Heart right ventricle (tissue), 16 donors: ENCODE data around the gene POLA1. TPM values are rescaled to one million over a fixed set of nuclear protein-coding genes. Genes with fewer than 3 reads are reported as not detected.
"Not testable (repeated sequence)": the region's sequence is repeated elsewhere in the genome, so short reads cannot be mapped to it uniquely, and the experiment has no call there.

Experiments used
- ATAC-seq, 8 donors: fragments of 200-7000 bp; cut with Tn5 transposase; one replicate each; pipeline ENCODE4 v1.9.1; 2020; ENCODE audit warnings: mild to moderate bottlenecking in 8 of 8, moderate library complexity in 8 of 8, moderate number of reproducible peaks in 1 of 8
- DNase-seq, 2 donors: peaks; one replicate each; pipeline ENCODE4 v3.0.0-alpha.2; 2020
- H3K27ac ChIP-seq, 10 donors: fragments of 200-600 bp; sonication (generic) in 2 of 10; one replicate each; pipeline versions ENCODE4 v1.5.0 to v1.8.0; 2020 to 2022; ENCODE audit warnings: mild to moderate bottlenecking in 3 of 10
- H3K27me3 ChIP-seq, 7 donors: fragments of 200-600 bp; one replicate each; pipeline ENCODE4 v1.8.0; 2021 to 2022; ENCODE audit warnings: mild to moderate bottlenecking in 2 of 7
- H3K36me3 ChIP-seq, 9 donors: fragments of 200-600 bp; sonication (generic) in 1 of 9; one replicate each; pipeline versions ENCODE4 v1.5.0 to v1.8.0; 2020 to 2022; ENCODE audit warnings: mild to moderate bottlenecking in 2 of 9
- H3K4me1 ChIP-seq, 9 donors: fragments of 200-600 bp; sonication (generic) in 1 of 9; one replicate each; pipeline versions ENCODE4 v1.5.0 to v1.8.0; 2020 to 2022; ENCODE audit warnings: mild to moderate bottlenecking in 4 of 9
- H3K4me3 ChIP-seq, 10 donors: fragments of 200-600 bp; sonication (generic) in 2 of 10; one replicate each; pipeline versions ENCODE4 v1.5.0 to v1.8.0; 2020 to 2022; ENCODE audit warnings: mild to moderate bottlenecking in 7 of 10, moderate library complexity in 2 of 10
- H3K9me3 ChIP-seq, 11 donors: fragments of 200-600 bp in 10 of 11; sonication (generic) in 2 of 11; one replicate each; pipeline versions ENCODE4 v1.5.0 to v1.8.0; 2013 to 2022; ENCODE audit warnings: mild to moderate bottlenecking in 2 of 11, control low read depth in 1 of 11, moderate library complexity in 1 of 11
- WGBS, 2 donors: extraction: QIAGEN DNeasy Blood & Tissue Kit; methylation state at CpG; one replicate each; pipeline ENCODE4 v1.1.7; 2013; ENCODE audit warnings: inconsistent platforms in 1 of 2; 5-methylcytosine and 5-hydroxymethylcytosine counted together
- intact Hi-C, 10 donors: fragments of 100-400 bp; cut with DNase I; formaldehyde crosslinking; loops; one replicate each; pipeline versions ENCODE4 v1.11.1 to v1.14.2; 2022
- polyA plus RNA-seq, 2 donors: library from polyadenylated mRNA; stranded (reverse); fragments of 200-250 nt; gene quantifications; one replicate each; pipeline ENCODE4 v1.2.3, GENCODE V29; 2013
- total RNA-seq, 10 donors: library from RNA; stranded (reverse); fragmentation: NEBNext Ultra II Directional in 3 of 10; extraction: Animal tissue kit (Norgen Biotek cat#: 25700) in 3 of 10; gene quantifications; one replicate each; pipeline versions ENCODE4 v1.2.1 to v1.2.4, GENCODE V29; 2021 to 2023
- TF ChIP-seq, protein P1 (sequence below), 9 donors: fragments of 200-600 bp; sonication (generic) in 2 of 9; IDR thresholded peaks; one replicate each; pipeline versions ENCODE4 v1.5.0 to v1.8.0; 2021 to 2022; ENCODE audit warnings: antibody characterized with exemption in 9 of 9, mild to moderate bottlenecking in 5 of 9, moderate library complexity in 1 of 9
- donor health status: Arrhythmogenic right ventricular cardiomyopathy.
- donor health status: ischemic (EF 13 %, LVEDD 7.1; RV severe dilation, severe dysfunction).
- donor health status: healthy with polysubstance abuse.
- donor health status: DM: no; HTN: yes; CAD: no.
- donor health status: DM: no; HTN: no; CAD: no.
- donor health status: ischemic (EF 25% LVEDD 6.9; RV normal size, moderate dysfunction).
- donor health status: ischemic (EF 25% LVEDD 5.7; RV mildly dilated, moderate dysfunction).
- donor health status: healthy.
- donor health status: DM: yes; HTN: yes; CAD: no.
- donor health status: Ischemic cardiomyopathy.
- donor health status: ischemic (EF 35%, LVEDD 5.7; RV mildly dilated, moderate dysfunction).
- donor health status: nonischemic (EF 11% LVEDD 7.7; RV severe dilation, severe dysfunction).
- donor health status: DM: yes; HTN: yes; CAD: no.
- donor health status: PGD.
- donor health status: ischemic (EF 29% LVEDD 5.4; RV normal size, mild dysfunction).
- donor health status: nonischemic (EF 23%, LVEDD 6.1; RV moderate dilation, normal function).

POLA1 gene
- total and polyA plus RNA-seq, 12 donors: 2.6 to 8.5 (median 6.1) TPM

- WGBS, 2 donors: 56 to 64% methylated on average over 4 of the region's 4 CpGs
- DNase-seq (no peak), ATAC-seq (peak in 3 of 8 donors; percentile 52 to 64 (median 59))
- intact Hi-C loops: no loop called here
- Histone ChIP-seq H3K4me3 (no peak overlapping the region), H3K9me3 (no peaks in the 10 kb centered on the region), H3K27ac (peak overlapping the region in 6 of 10 donors; percentile 34 to 78 (median 68)), H3K4me1 (no peaks in the 10 kb centered on the region), H3K27me3 (no peaks in the 10 kb centered on the region), H3K36me3 (peaks cover 0 to 5% (median 0%) of the 10 kb centered on the region in 9 donors)
- TF ChIP-seq, protein P1, sequence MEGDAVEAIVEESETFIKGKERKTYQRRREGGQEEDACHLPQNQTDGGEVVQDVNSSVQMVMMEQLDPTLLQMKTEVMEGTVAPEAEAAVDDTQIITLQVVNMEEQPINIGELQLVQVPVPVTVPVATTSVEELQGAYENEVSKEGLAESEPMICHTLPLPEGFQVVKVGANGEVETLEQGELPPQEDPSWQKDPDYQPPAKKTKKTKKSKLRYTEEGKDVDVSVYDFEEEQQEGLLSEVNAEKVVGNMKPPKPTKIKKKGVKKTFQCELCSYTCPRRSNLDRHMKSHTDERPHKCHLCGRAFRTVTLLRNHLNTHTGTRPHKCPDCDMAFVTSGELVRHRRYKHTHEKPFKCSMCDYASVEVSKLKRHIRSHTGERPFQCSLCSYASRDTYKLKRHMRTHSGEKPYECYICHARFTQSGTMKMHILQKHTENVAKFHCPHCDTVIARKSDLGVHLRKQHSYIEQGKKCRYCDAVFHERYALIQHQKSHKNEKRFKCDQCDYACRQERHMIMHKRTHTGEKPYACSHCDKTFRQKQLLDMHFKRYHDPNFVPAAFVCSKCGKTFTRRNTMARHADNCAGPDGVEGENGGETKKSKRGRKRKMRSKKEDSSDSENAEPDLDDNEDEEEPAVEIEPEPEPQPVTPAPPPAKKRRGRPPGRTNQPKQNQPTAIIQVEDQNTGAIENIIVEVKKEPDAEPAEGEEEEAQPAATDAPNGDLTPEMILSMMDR (IDR thresholded peaks at IDR 0.05): no peak
Observed at GRCh38 chrX:24799078-24799477, 105.4 kb downstream of the POLA1 start.

GRCh38 chrX:24799565-24799964 lies 105.8 kb downstream of the POLA1 start:
- peak in 6 of 8 donors; percentile 55 to 96 (median 69) for ATAC-seq
- H3K36me3 ChIP-seq: peaks cover 0 to 5% (median 0%) of the 10 kb centered on the region in 9 donors
- H3K27ac ChIP-seq: peak overlapping the region in 6 of 10 donors; percentile 22 to 78 (median 68)
- intact Hi-C loops: no loop called here
- H3K27me3 ChIP-seq: no peaks in the 10 kb centered on the region
- TF ChIP-seq, protein P1 (IDR thresholded peaks at IDR 0.05): no peak
- H3K9me3 ChIP-seq: no peaks in the 10 kb centered on the region
- DNase-seq: no peak
- 40 to 61% methylated on average over 2 of the region's 2 CpGs for WGBS, 2 donors
- no peak overlapping the region for H3K4me3 ChIP-seq
- H3K4me1 ChIP-seq: no peaks in the 10 kb centered on the region

DNA sequence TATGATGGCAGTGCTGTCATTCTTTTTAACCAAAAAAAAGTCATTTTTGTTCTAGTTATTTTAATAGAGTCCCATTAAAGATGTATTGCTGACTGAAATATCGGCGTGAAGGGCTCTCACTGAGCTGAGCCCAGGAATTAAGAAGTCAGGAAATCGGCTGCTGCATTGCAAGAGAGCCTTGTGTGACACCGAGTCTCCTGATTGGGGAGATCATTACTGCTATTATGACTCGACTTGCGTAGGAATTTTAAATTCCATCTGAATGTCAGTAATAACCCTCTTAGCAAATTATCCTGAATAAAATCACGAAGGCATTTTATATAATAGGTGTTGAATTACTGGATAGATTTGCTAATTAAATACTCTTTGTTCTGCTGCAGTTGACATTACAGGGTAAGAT lies 111.5 kb downstream of the POLA1 start:
- no peak for DNase-seq
- Histone ChIP-seq H3K4me3 (no peak overlapping the region), H3K36me3 (peaks cover 0 to 3% (median 0%) of the 10 kb centered on the region in 9 donors), H3K27ac (no peak overlapping the region), H3K9me3 (no peaks in the 10 kb centered on the region), H3K4me1 (no peaks in the 10 kb centered on the region), H3K27me3 (peaks cover 0 to 6% (median 0%) of the 10 kb centered on the region in 7 donors)
- WGBS, 2 donors: 64 to 81% methylated on average over 7 of the region's 7 CpGs
- TF ChIP-seq, protein P1 (IDR thresholded peaks at IDR 0.05): no peak
- no peak for ATAC-seq
- intact Hi-C loops: no loop called here

DNA sequence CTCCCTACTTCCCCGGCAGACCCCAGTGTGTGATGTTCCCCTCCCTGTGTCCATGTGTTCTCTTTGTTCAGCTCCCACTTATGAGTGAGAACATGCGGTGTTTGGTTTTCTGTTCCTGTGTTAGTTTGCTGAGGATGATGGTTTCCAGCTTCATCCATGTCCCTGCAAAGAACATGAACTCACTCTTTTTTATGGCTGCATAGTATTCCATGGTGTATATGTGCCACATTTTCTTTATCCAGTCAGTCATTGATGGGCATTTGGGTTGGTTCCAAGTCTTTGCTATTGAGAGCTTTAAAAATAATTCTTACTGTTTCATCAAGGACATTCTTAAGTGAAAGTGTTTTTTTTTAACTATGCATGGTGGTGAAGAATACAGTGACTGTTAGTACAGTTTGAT lies 126.1 kb downstream of the POLA1 start:
- peaks cover 0 to 31% (median 0%) of the 10 kb centered on the region in 9 donors for H3K36me3 ChIP-seq
- DNase-seq, H3K27ac ChIP-seq, H3K27me3 ChIP-seq, H3K4me3 ChIP-seq, intact Hi-C loops, ATAC-seq, H3K4me1 ChIP-seq: not testable (repeated sequence)
- 83 to 97% methylated on average over 2 of the region's 2 CpGs for WGBS, 2 donors
- H3K9me3 ChIP-seq: peaks cover 0 to 10% (median 0%) of the 10 kb centered on the region in 11 donors

DNA sequence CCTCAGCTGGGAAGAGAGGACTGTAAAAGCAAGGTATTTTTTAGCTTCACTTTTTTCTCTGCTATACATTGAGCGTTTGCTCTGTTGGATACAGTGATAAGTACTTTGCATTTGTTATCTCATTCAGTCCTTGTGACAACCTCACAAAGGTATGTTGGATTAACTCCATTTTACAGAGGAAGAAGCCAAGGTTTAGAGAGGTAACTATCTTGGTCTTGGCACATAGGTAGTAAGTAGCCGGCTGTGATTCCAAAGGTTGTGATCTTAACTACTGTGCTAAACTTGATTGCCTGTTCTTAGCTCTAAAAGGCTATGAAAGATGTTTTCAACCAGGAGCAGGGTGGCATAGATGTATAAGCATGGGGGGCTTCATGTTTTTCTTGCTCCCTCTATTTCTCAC lies 134.4 kb downstream of the POLA1 start:
- Histone ChIP-seq H3K4me1 (no peaks in the 10 kb centered on the region), H3K36me3 (peaks cover 0 to 33% (median 0%) of the 10 kb centered on the region in 9 donors), H3K9me3 (no peaks in the 10 kb centered on the region), H3K4me3 (no peak overlapping the region), H3K27ac (no peak overlapping the region), H3K27me3 (peaks cover 0 to 4% (median 0%) of the 10 kb centered on the region in 7 donors)
- DNase-seq (no peak), ATAC-seq (no peak)
- TF ChIP-seq, protein P1 (IDR thresholded peaks at IDR 0.05): no peak
- 51 to 68% methylated on average over 2 of the region's 2 CpGs for WGBS, 2 donors
- intact Hi-C loops: no loop called here
